Raji (cell line): Measurements from ENCODE around the gene ADAM12.

ENCODE experiments used
- POLR2A ChIP-seq: IDR thresholded peaks from 2 replicates; pipeline ENCODE4 v1.6.1; 2011; ENCODE audit warnings: low read depth, low read length, control low read depth; ENCODE audit not compliant: insufficient read depth

Gene ADAM12

DNA sequence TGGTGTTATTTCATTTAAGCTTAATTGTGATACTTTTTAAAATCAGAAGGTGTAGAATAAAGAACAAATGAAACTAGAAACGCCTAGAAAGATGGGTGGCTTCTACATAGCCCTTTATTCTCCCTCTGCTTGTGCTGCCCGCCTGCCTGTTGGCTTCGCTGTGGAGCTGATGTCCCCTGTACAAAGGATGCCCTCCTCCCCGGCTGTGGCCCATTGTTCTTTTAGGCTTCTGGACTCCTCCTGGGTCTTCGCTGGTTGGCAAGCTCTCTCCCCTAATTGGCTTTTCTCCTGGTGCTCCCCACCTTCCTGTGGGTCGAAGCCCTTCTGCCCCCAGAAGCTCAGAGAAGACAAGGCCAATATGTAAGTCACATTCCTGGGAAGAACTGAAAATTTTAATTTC lies 393.7 kb downstream of the ADAM12 start:
- no peak for TF ChIP-seq POLR2A

DNA sequence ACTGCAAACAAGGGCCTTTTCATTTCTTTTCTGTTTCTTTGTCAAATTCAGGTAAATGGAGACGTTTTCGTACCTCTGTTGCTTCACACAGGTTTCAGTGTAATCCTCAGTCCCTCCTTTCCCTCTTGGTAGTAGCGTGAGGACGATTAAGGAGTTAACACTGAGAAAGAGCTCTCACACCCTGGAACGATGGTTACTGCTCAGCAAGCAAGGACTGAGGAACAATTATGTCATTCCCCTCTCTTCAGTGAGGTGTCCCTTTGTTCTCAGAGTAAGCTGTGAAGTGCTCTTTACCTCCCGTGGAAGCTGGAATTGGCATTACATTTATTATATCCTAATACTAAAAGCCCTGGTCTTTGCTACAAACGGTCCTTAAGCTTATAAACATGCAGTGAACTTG lies 396.0 kb downstream of the ADAM12 start:
- TF ChIP-seq POLR2A: no peak

DNA sequence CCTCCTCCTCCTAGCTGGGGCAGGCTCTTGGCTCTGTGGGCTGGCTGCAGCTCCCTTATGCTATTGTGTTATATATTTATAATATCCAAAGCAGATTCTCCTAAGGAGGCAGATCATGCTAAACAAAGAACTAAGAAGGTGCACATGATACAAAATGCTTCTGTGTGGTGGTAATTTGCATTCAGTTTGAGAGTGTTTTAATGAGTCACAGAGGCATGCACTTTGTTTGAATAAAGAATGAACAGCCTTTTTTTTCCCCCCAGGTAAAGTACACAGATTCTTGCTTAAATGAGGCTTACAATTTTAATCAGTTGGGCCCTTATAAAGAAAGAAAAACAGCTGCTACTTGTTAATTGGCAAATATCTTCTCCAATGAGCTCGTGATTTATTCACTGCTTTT lies 396.9 kb downstream of the ADAM12 start:
- no peak for TF ChIP-seq POLR2A

GRCh38 chr10:125990974-125991373 lies 397.3 kb downstream of the ADAM12 start:
- no peak for TF ChIP-seq POLR2A

DNA sequence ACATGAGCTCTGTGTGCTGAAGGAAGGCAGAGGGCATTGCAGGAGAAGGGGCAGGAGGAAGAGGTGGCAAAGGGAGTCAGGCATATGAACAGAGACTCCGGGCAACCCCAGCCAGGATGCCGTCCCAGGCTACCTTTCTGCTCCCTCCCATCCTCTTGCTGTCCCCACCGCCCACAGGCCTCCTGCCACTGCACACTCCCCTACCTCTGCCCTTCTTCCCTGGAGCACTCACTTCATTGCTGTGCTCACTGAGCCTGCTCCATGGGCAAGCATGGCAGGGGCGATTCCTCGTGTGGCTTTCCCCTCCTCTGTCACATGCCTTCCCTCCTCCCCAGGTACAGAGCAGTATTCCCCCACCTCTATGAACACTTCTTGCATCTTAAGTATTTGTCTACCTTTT lies 398.5 kb downstream of the ADAM12 start:
- no peak for TF ChIP-seq POLR2A

DNA sequence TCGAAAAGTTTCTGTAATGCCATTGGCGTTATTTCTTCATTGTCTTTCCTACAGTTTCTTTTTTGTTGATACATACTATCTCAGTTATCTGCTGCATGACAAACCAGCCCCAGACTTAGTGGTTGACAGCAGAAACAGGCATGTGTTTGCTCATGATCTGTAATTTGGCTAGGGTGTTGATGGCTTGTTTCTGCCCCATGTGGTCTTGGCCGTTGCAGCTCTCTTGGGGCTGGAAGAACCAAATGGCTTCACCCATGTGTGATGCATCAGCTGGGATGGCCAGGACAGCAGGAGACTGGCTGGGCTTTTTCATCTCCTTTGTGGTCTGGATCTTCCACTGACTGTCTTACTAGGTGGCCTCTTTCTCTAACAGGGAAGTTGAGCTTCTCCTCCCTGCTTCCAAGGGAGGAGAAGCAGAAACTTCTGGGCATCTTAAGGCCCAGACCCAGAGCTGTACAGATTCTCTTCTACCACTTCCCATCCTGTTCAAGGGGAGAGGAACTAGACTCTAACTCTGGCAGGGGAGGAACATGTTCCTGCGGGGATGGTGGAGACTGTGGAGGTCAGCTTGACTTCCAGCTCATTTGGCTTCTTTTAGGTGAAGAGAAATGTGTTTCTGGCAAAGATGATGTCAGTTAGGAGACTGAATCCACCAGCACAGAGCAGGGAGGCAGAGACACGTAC lies 402.6 kb downstream of the ADAM12 start:
- no peak for TF ChIP-seq POLR2A

GRCh38 chr10:125984865-125985495 lies 403.3 kb downstream of the ADAM12 start:
- TF ChIP-seq POLR2A: no peak

DNA sequence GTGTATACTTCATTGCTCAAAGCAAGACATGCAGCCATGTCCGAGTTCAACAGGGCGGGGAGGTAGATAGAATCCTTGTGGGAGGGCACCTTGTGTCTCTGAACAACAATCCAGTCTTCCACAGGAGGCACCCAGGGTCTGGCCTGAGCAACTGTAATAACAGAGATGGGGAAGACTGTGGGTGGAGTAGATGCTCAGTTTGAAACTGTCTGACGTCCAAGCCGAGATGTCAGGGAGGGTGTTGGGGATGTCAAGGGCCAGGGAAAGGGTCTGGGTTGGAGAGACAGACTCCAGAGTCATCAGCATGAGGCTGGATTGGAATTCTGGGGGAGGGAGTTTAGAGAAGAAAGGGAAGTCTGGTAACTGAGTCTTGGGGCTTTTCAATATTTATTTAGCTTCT lies 403.9 kb downstream of the ADAM12 start:
- TF ChIP-seq POLR2A: no peak

GRCh38 chr10:125983656-125984055 lies 404.6 kb downstream of the ADAM12 start:
- TF ChIP-seq POLR2A: no peak

GRCh38 chr10:125983161-125983560 lies 405.1 kb downstream of the ADAM12 start:
- TF ChIP-seq POLR2A: no peak

GRCh38 chr10:125982260-125982948 lies 405.9 kb downstream of the ADAM12 start:
- no peak for TF ChIP-seq POLR2A

GRCh38 chr10:125980521-125981035 lies 407.7 kb downstream of the ADAM12 start:
- TF ChIP-seq POLR2A: no peak

- TF ChIP-seq POLR2A: no peak
Measured at GRCh38 chr10:125979976-125980375, 408.3 kb downstream of the ADAM12 start.

- TF ChIP-seq POLR2A: no peak
Measured at GRCh38 chr10:125976960-125977605, 411.2 kb downstream of the ADAM12 start.

DNA sequence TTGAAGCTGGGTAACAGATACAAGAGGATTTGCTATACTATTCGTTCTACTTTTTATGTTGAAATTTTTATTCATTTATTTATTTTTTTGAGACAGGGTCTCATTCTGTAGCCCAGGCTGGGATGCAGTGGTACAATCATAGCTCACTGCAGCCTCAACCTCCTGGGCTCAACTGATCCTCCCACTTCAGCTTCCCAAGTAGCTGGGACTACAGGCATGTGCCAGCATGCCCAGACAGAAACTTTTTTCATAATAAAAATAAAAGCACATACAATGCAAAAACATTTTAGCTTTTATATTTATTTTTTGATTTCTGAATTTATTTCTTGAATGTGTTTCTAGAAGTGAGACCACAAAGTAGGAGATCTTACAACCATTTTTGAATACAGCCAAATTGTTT lies 420.7 kb downstream of the ADAM12 start:
- no peak for TF ChIP-seq POLR2A
